Effector memory CD8-positive, alpha-beta T cell (primary cell): ENCODE data around the gene AQP12B.
"Not testable (repeated sequence)": the region's sequence is repeated elsewhere in the genome, so short reads cannot be mapped to it uniquely, and the experiment has no call there.

Experiments used
- ATAC-seq: fragments of 150-1000 bp; cut with Tn5 transposase; replicated peaks from 2 replicates; pipeline ENCODE4 v1.10.0; 2021; ENCODE audit warnings: mild to moderate bottlenecking, moderate library complexity
- DNase-seq, 3 experiments: peaks; one replicate each; pipeline ENCODE4 v3.0.0; 2021
- H3K27ac Mint-ChIP-seq, 2 donors: one replicate each; pipeline ENCODE4 v1.8.0; 2022; ENCODE audit warnings: mild to moderate bottlenecking in 2 of 2, mixed read lengths in 2 of 2, moderate library complexity in 2 of 2
- H3K27me3 Mint-ChIP-seq, 2 donors: one replicate each; pipeline ENCODE4 v1.8.0; 2022; ENCODE audit warnings: mixed read lengths in 2 of 2
- H3K36me3 Mint-ChIP-seq: one replicate; pipeline ENCODE4 v1.8.0; 2022; ENCODE audit warnings: mild to moderate bottlenecking, moderate library complexity, mixed read lengths; ENCODE audit not compliant: insufficient read depth
- H3K4me1 Mint-ChIP-seq, 2 donors: one replicate each; pipeline ENCODE4 v1.8.0; 2022; ENCODE audit warnings: low read depth in 2 of 2, mixed read lengths in 2 of 2
- H3K4me3 Mint-ChIP-seq, 2 donors: one replicate each; pipeline ENCODE4 v1.8.0; 2022; ENCODE audit warnings: mild to moderate bottlenecking in 2 of 2, mixed read lengths in 2 of 2, moderate library complexity in 2 of 2
- H3K9me3 Mint-ChIP-seq, 2 donors: one replicate each; pipeline ENCODE4 v1.8.0; 2022; ENCODE audit warnings: mixed read lengths in 2 of 2

AQP12B gene

GRCh38 chr2:240675345-240675744 is 7.3 kb downstream of the AQP12B start:
- DNase-seq, H3K9me3 Mint-ChIP-seq, H3K4me1 Mint-ChIP-seq, H3K36me3 Mint-ChIP-seq, H3K4me3 Mint-ChIP-seq, ATAC-seq, H3K27ac Mint-ChIP-seq: not testable (repeated sequence)
- peaks cover 7 to 25% of the 10 kb centered on the region in 2 donors for H3K27me3 Mint-ChIP-seq

- H3K9me3 Mint-ChIP-seq: not testable (repeated sequence)
These were observed 8.1 kb downstream of the AQP12B start for GRCh38 chr2:240674461-240675184.

GRCh38 chr2:240672701-240673190 is 9.9 kb downstream of the AQP12B start:
- DNase-seq (no peak), ATAC-seq (no peak)
- Mint-ChIP-seq H3K27ac (no peak overlapping the region), H3K4me1 (peaks cover 0 to 3% of the 10 kb centered on the region in 2 donors), H3K9me3 (no peaks in the 10 kb centered on the region), H3K36me3 (no peaks in the 10 kb centered on the region), H3K27me3 (peaks cover 8 to 31% of the 10 kb centered on the region in 2 donors), H3K4me3 (no peak overlapping the region)

More at GRCh38 chr2:240674461-240675184, 8.1 kb downstream of the AQP12B start:
- H3K4me3 Mint-ChIP-seq: peak overlapping the region in 1 of 2 donors; percentile 47
- H3K27ac Mint-ChIP-seq, H3K36me3 Mint-ChIP-seq, H3K4me1 Mint-ChIP-seq, ATAC-seq, DNase-seq: not testable (repeated sequence)
- peaks cover 7 to 25% of the 10 kb centered on the region in 2 donors for H3K27me3 Mint-ChIP-seq

GRCh38 chr2:240672076-240672700 is 10.5 kb downstream of the AQP12B start:
- Mint-ChIP-seq H3K27me3 (peaks cover 13 to 37% of the 10 kb centered on the region in 2 donors), H3K9me3 (no peaks in the 10 kb centered on the region), H3K4me1 (peaks cover 0 to 3% of the 10 kb centered on the region in 2 donors), H3K4me3 (no peak overlapping the region), H3K36me3 (no peaks in the 10 kb centered on the region), H3K27ac (no peak overlapping the region)
- no peak for DNase-seq
- ATAC-seq: no peak

GRCh38 chr2:240670950-240671349 is 11.7 kb downstream of the AQP12B start:
- ATAC-seq (no peak), DNase-seq (no peak)
- Mint-ChIP-seq H3K9me3 (no peaks in the 10 kb centered on the region), H3K4me1 (peaks cover 0 to 3% of the 10 kb centered on the region in 2 donors), H3K4me3 (no peak overlapping the region), H3K27ac (no peak overlapping the region), H3K27me3 (peaks cover 20 to 45% of the 10 kb centered on the region in 2 donors), H3K36me3 (no peaks in the 10 kb centered on the region)

- no peak for ATAC-seq
- Mint-ChIP-seq H3K4me1 (peaks cover 0 to 3% of the 10 kb centered on the region in 2 donors), H3K27ac (peak overlapping the region in 1 of 2 donors; percentile 22), H3K4me3 (no peak overlapping the region), H3K36me3 (no peaks in the 10 kb centered on the region), H3K27me3 (peaks cover 23 to 47% of the 10 kb centered on the region in 2 donors), H3K9me3 (no peaks in the 10 kb centered on the region)
- DNase-seq: no peak
These were observed 12.3 kb downstream of the AQP12B start for GRCh38 chr2:240670402-240670801.

GRCh38 chr2:240664622-240665021 is 18.1 kb downstream of the AQP12B start:
- Mint-ChIP-seq H3K9me3 (peaks cover 3 to 5% of the 10 kb centered on the region in 2 donors), H3K27ac (no peak overlapping the region), H3K36me3 (no peaks in the 10 kb centered on the region), H3K27me3 (peaks cover 23 to 30% of the 10 kb centered on the region in 2 donors), H3K4me1 (no peaks in the 10 kb centered on the region), H3K4me3 (no peak overlapping the region)
- no peak for ATAC-seq
- no peak for DNase-seq

- DNase-seq: no peak
- H3K36me3 Mint-ChIP-seq: no peaks in the 10 kb centered on the region
- H3K27me3 Mint-ChIP-seq: peaks cover 23 to 30% of the 10 kb centered on the region in 2 donors
- no peaks in the 10 kb centered on the region for H3K4me1 Mint-ChIP-seq
- ATAC-seq: no peak
- no peak overlapping the region for H3K4me3 Mint-ChIP-seq
- H3K27ac Mint-ChIP-seq: no peak overlapping the region
- peaks cover 3 to 5% of the 10 kb centered on the region in 2 donors for H3K9me3 Mint-ChIP-seq
These were observed 19.0 kb downstream of the AQP12B start for GRCh38 chr2:240663546-240664190.

- ATAC-seq (no peak), DNase-seq (no peak)
- peaks cover 22 to 23% of the 10 kb centered on the region in 2 donors for H3K27me3 Mint-ChIP-seq
- peaks cover 3 to 5% of the 10 kb centered on the region in 2 donors for H3K9me3 Mint-ChIP-seq
- H3K36me3 Mint-ChIP-seq: no peaks in the 10 kb centered on the region
- H3K4me3 Mint-ChIP-seq: no peak overlapping the region
- no peaks in the 10 kb centered on the region for H3K4me1 Mint-ChIP-seq
- no peak overlapping the region for H3K27ac Mint-ChIP-seq
These were observed 20.0 kb downstream of the AQP12B start for GRCh38 chr2:240662681-240663080.

- ATAC-seq, DNase-seq: not testable (repeated sequence)
These were observed 22.8 kb downstream of the AQP12B start for GRCh38 chr2:240659883-240660282.

GRCh38 chr2:240655931-240656886 is 26.5 kb downstream of the AQP12B start:
- H3K27ac Mint-ChIP-seq: peak overlapping the region in 1 of 2 donors; percentile 63
- DNase-seq (no peak), ATAC-seq (peak; percentile 97)
- H3K9me3 Mint-ChIP-seq: no peaks in the 10 kb centered on the region
- peaks cover 13 to 14% of the 10 kb centered on the region in 2 donors for H3K4me1 Mint-ChIP-seq
- peaks cover 4 to 15% of the 10 kb centered on the region in 2 donors for H3K27me3 Mint-ChIP-seq
- no peaks in the 10 kb centered on the region for H3K36me3 Mint-ChIP-seq
- peak overlapping the region in 1 of 2 donors; percentile 14 for H3K4me3 Mint-ChIP-seq

More at GRCh38 chr2:240659883-240660282, 22.8 kb downstream of the AQP12B start:
- not testable (repeated sequence) for H3K27ac Mint-ChIP-seq, H3K9me3 Mint-ChIP-seq, H3K4me3 Mint-ChIP-seq, H3K27me3 Mint-ChIP-seq, H3K36me3 Mint-ChIP-seq
- H3K4me1 Mint-ChIP-seq: peaks cover 9 to 11% of the 10 kb centered on the region in 2 donors

GRCh38 chr2:240651185-240651584 is 31.5 kb downstream of the AQP12B start:
- DNase-seq: no peak
- Mint-ChIP-seq H3K9me3 (peaks cover 0 to 1% of the 10 kb centered on the region in 2 donors), H3K27me3 (peaks cover 28 to 44% of the 10 kb centered on the region in 2 donors), H3K36me3 (peaks cover 10% of the 10 kb centered on the region), H3K4me1 (peaks cover 13 to 17% of the 10 kb centered on the region in 2 donors), H3K4me3 (no peak overlapping the region), H3K27ac (no peak overlapping the region)
- ATAC-seq: no peak
